IMR-90 (cell line): Measurements from ENCODE around the gene MCL1. TPM values are rescaled to one million over a fixed set of nuclear protein-coding genes. Genes with fewer than 3 reads are reported as not detected.
A peak's percentile ranks its signal among the peaks of the same experiment; 100 is the strongest.

ENCODE experiments used
- ATAC-seq: fragments of 200-7000 bp; cut with Tn5 transposase; 2 replicates; pipeline ENCODE4 v1.9.1; 2020; ENCODE audit warnings: low read depth, mild to moderate bottlenecking, moderate library complexity
- BruUV-seq: library from RNA; stranded (reverse); fragments of 400-500 nt; replicated peaks from 2 replicates; lab custom pipeline; 2021; lab: Mats Ljungman, UMichigan
- CTCF ChIA-PET: fragments of 300-600 bp; formaldehyde crosslinking; extraction: SDS; loops from one replicate; lab custom pipeline; 2021; ENCODE audit warnings: antibody characterized with exemption; lab: Yijun Ruan, JAX
- POLR2A ChIA-PET: fragments of 300-600 bp; sonication (Branson Sonifier 250); formaldehyde crosslinking; loops from one replicate; lab custom pipeline; 2022; ENCODE audit warnings: antibody characterized with exemption; ENCODE audit not compliant: unreplicated experiment; lab: Charles Lee
- DNase-seq: peaks from one replicate; pipeline ENCODE4 v3.0.0; 2013
- H2AFZ ChIP-seq: replicated peaks from 2 replicates; pipeline ENCODE3; 2013; ENCODE audit warnings: low read length, mild to moderate bottlenecking; ENCODE audit not compliant: poor library complexity
- H2AK5ac ChIP-seq: 2 replicates; pipeline ENCODE4 v1.6.1; 2013; ENCODE audit warnings: low read depth, low read length, inconsistent platforms
- H2AK9ac ChIP-seq: replicated peaks from 2 replicates; pipeline ENCODE3; 2013; ENCODE audit warnings: mild to moderate bottlenecking, low read depth, low read length, moderate library complexity; ENCODE audit not compliant: poor library complexity
- H2BK120ac ChIP-seq: 2 replicates; pipeline ENCODE4 v1.6.1; 2013; ENCODE audit warnings: low read depth, low read length, inconsistent platforms
- H2BK15ac ChIP-seq: 3 replicates; pipeline ENCODE4 v1.6.1; 2013; ENCODE audit warnings: low read depth, low read length, inconsistent platforms
- H2BK20ac ChIP-seq: 2 replicates; pipeline ENCODE4 v1.6.1; 2013; ENCODE audit warnings: low read depth, mild to moderate bottlenecking, inconsistent platforms, low read length, moderate library complexity
- H2BK5ac ChIP-seq: 2 replicates; pipeline ENCODE4 v1.6.1; 2013; ENCODE audit warnings: mild to moderate bottlenecking, low read depth, low read length, inconsistent platforms; ENCODE audit not compliant: poor library complexity, severe bottlenecking
- H3K14ac ChIP-seq: replicated peaks from 2 replicates; pipeline ENCODE4 v1.6.1; 2013; ENCODE audit warnings: low read depth, low read length, inconsistent platforms
- H3K18ac ChIP-seq: 2 replicates; pipeline ENCODE4 v1.6.1; 2013; ENCODE audit warnings: low read depth, low read length, control low read depth
- H3K23ac ChIP-seq: 2 replicates; pipeline ENCODE4 v1.6.1; 2013; ENCODE audit warnings: low read depth, low read length, inconsistent platforms
- H3K27ac ChIP-seq: 2 replicates; pipeline ENCODE4 v1.5.1; 2013; ENCODE audit warnings: mild to moderate bottlenecking, control low read depth, low read length; ENCODE audit not compliant: insufficient read depth
- H3K27me3 ChIP-seq: 2 replicates; pipeline ENCODE4 v1.6.1; 2013; ENCODE audit warnings: low read length; ENCODE audit not compliant: control insufficient read depth, insufficient read depth
- H3K36me3 ChIP-seq: 2 replicates; pipeline ENCODE4 v1.6.1; 2013; ENCODE audit warnings: low read length, mixed read lengths; ENCODE audit not compliant: control insufficient read depth, insufficient read depth
- H3K4ac ChIP-seq: 2 replicates; pipeline ENCODE4 v1.6.1; 2013; ENCODE audit warnings: low read depth, low read length, inconsistent platforms
- H3K4me1 ChIP-seq: 2 replicates; pipeline ENCODE4 v1.6.1; 2013; ENCODE audit warnings: low read length, mixed read lengths; ENCODE audit not compliant: control insufficient read depth, insufficient read depth
- H3K4me2 ChIP-seq: 2 replicates; pipeline ENCODE4 v1.6.1; 2013; ENCODE audit warnings: low read depth, mild to moderate bottlenecking, control low read depth, low read length, moderate library complexity
- H3K4me3 ChIP-seq: 2 replicates; pipeline ENCODE4 v1.5.1; 2013; ENCODE audit warnings: low read depth, mild to moderate bottlenecking, control low read depth, low read length, moderate library complexity; ENCODE audit not compliant: insufficient read depth
- H3K56ac ChIP-seq: 2 replicates; pipeline ENCODE4 v1.6.1; 2013; ENCODE audit warnings: low read length, inconsistent platforms; ENCODE audit not compliant: insufficient read depth; ENCODE audit errors: extremely low read depth
- H3K79me1 ChIP-seq, 2 experiments: 2 replicates each; pipeline ENCODE4 v1.6.1; 2013; ENCODE audit warnings: low read length in 2 of 2, inconsistent platforms in 1 of 2, low read depth in 1 of 2
- H3K9ac ChIP-seq: 2 replicates; pipeline ENCODE4 v1.6.1; 2013; ENCODE audit warnings: low read depth, low read length, control low read depth
- H3K9me1 ChIP-seq: 2 replicates; pipeline ENCODE4 v1.6.1; 2013; ENCODE audit warnings: low read length, inconsistent platforms; ENCODE audit not compliant: insufficient read depth
- H3K9me3 ChIP-seq: 2 replicates; pipeline ENCODE4 v1.6.1; 2013; ENCODE audit warnings: low read length; ENCODE audit not compliant: control insufficient read depth, insufficient read depth
- H4K20me1 ChIP-seq: 2 replicates; pipeline ENCODE4 v1.6.1; 2013; ENCODE audit warnings: low read length, inconsistent platforms; ENCODE audit not compliant: insufficient read depth
- H4K5ac ChIP-seq: 2 replicates; pipeline ENCODE4 v1.6.1; 2013; ENCODE audit warnings: mild to moderate bottlenecking, low read depth, low read length, control low read depth
- H4K8ac ChIP-seq, 2 experiments: 2 replicates each; pipeline ENCODE4 v1.6.1; 2013; ENCODE audit warnings: low read depth in 2 of 2, low read length in 2 of 2, control low read depth in 1 of 2, inconsistent platforms in 1 of 2
- H4K91ac ChIP-seq: 2 replicates; pipeline ENCODE4 v1.6.1; 2013; ENCODE audit warnings: low read depth, low read length, inconsistent platforms; ENCODE audit not compliant: insufficient read depth
- CHD1 ChIP-seq: IDR thresholded peaks from 2 replicates; pipeline ENCODE4 v1.6.1; 2012; ENCODE audit warnings: low read depth, low read length, improper control_type of control experiment
- WGBS, 2 experiments: methylation state at CpG; one replicate each; pipeline versions ENCODE4 v1.1.5 to v1.1.7; 2013; ENCODE audit warnings: missing lambda C conversion rate in 2 of 2; ENCODE audit not compliant: insufficient read length in 1 of 2; ENCODE audit errors: extremely low coverage in 2 of 2; 5-methylcytosine and 5-hydroxymethylcytosine counted together
- dilution Hi-C: fragments of 300-500 bp; cut with HindIII; formaldehyde crosslinking; loops from one replicate; pipeline ENCODE4 v1.14.3; 2018; ENCODE audit warnings: low sequenced_read_pairs; ENCODE audit not compliant: unreplicated experiment
- in situ Hi-C: fragments of 300-500 bp; cut with MboI; formaldehyde crosslinking; loops from 3 replicates; pipeline ENCODE4 v1.14.3; 2019; ENCODE audit warnings: low sequenced_read_pairs, inconsistent platforms, mixed read lengths
- intact Hi-C: fragments of 100-400 bp; cut with micrococcal nuclease; formaldehyde crosslinking; loops from 2 replicates; pipeline ENCODE4 v1.10.0; 2022
- polyA plus RNA-seq, 3 experiments: library from polyadenylated mRNA; depleted of rRNA; stranded (reverse); fragments of >200 nt; gene quantifications; 2 replicates each; pipeline ENCODE4 v1.2.3, GENCODE V29; 2012; ENCODE audit warnings: low replicate concordance in 1 of 3
- total RNA-seq: library from RNA; depleted of rRNA; stranded (reverse); fragments of >200 nt; gene quantifications from 2 replicates; pipeline ENCODE4 v1.2.3, GENCODE V29; 2012

Gene MCL1
- total and polyA plus RNA-seq, 2 of the 4 experiments (the other 2 are of a cell fraction), result 79.5 to 142 TPM

GRCh38 chr1:150545486-150546032 lies 33.9 kb downstream of the MCL1 start:
- no peak for DNase-seq
- Histone ChIP-seq H3K14ac (no peak overlapping the region; the same call in 1 of the 2 replicates), H3K4ac (no peak overlapping the region), H2AK9ac (no peak overlapping the region), H4K5ac (no peak overlapping the region), H3K23ac (peak overlapping the region; percentile 38; the same call in 1 of the 2 replicates), H3K56ac (no peak overlapping the region), H3K79me1 (peaks cover 0 to 19% of the 10 kb centered on the region in 2 experiments; a peak in 2 of 4 replicates), H3K36me3 (no peaks in the 10 kb centered on the region), H2BK20ac (no peak overlapping the region), H2BK5ac (no peak overlapping the region), H3K4me3 (no peak overlapping the region), H2AK5ac (0 out of 2 replicates have a peak overlapping the region, but pooled peaks have one; percentile 3), H3K9me1 (0 out of 2 replicates have a peak, but pooled peaks cover 3% of the 10 kb centered on the region), H4K8ac (no peak overlapping the region), H2BK120ac (no peak overlapping the region), H2BK15ac (no peak overlapping the region), H4K20me1 (no peaks in the 10 kb centered on the region; the same call in 1 of the 2 replicates), H3K27ac (no peak overlapping the region), H3K9me3 (no peaks in the 10 kb centered on the region), H3K18ac (no peak overlapping the region), H2AFZ (no peak overlapping the region), H3K4me2 (no peak overlapping the region), H3K27me3 (no peaks in the 10 kb centered on the region), H3K9ac (no peak overlapping the region), H4K91ac (no peak overlapping the region), H3K4me1 (peaks cover 10% of the 10 kb centered on the region)
- dilution Hi-C loops (no loop called here), intact Hi-C loops (no loop called here), in situ Hi-C loops (no loop called here)
- 60% methylated on average over 1 of the region's 6 CpGs; no CpG with 5 or more reads in 1 of the 2 experiments for WGBS, 2 experiments
- TF ChIP-seq CHD1, result no peak
- ChIA-PET POLR2A (interaction anchor here (1.1 kb wide), 1 partner anchor 9 kb away, joined by 7 read pairs; no protein-coding TSS in a partner anchor), CTCF (no interaction called here)
- no peak for ATAC-seq
- no TSS peak for BruUV-seq
